Gastrocnemius medialis (tissue), 4 donors: ENCODE data around the gene CST4.

ENCODE experiments used
- POLR2A ChIP-seq, 2 donors: fragments of 450-650 bp; IDR thresholded peaks; one replicate each; pipeline ENCODE4 v1.6.1; 2017; ENCODE audit warnings: antibody characterized with exemption in 2 of 2, mild to moderate bottlenecking in 2 of 2, moderate library complexity in 2 of 2
- TF ChIP-seq, protein P1 (sequence below), 5 experiments: fragments of 450-650 bp in 3 of 5; fragments of 200-600 bp in 2 of 5; sonication (generic) in 2 of 5; IDR thresholded peaks in 4 of 5; conservative IDR thresholded peaks in 1 of 5; 1 replicate in 4 of 5; 2 replicates in 1 of 5; pipeline ENCODE4 v1.5.1; 2016 to 2019; ENCODE audit warnings: antibody characterized with exemption in 5 of 5, mild to moderate bottlenecking in 3 of 5, moderate library complexity in 3 of 5

DNA sequence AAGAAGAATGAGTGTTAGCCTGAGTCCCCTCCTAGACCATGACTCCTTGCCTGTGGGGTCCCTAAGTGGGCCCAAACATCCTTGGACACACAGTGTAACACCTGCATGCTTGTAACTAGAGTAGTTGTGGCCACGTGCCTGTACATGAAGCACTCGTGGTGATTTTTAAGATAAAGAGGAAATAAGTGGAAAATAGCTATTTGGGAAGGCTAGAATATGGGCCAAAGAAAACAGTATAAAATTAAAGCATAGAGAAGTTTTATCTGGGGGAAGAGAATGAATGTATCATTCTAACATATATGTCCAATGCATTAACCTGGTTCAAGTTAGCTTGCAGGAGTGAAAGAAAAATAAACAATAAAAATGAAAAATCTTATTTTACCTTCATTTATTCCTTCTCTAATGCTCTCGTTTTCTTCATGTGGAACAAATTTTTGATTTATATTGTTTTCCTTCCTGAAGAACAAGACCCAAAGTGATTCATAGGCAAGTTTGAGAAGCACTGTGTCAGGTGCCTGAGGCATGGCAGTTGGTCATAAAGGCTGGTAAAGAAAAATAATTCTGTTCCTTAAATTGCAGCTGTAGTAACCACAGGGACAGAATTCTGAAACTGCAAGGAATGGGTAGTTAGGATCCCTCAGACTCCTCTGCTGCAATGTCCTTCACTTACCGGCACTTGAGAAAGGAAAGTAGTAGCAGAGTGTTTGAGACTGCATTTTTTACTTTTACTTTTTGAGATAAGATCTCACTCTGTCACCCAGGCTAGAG, 42.5 kb downstream of the CST4 start:
- TF ChIP-seq, protein P1, sequence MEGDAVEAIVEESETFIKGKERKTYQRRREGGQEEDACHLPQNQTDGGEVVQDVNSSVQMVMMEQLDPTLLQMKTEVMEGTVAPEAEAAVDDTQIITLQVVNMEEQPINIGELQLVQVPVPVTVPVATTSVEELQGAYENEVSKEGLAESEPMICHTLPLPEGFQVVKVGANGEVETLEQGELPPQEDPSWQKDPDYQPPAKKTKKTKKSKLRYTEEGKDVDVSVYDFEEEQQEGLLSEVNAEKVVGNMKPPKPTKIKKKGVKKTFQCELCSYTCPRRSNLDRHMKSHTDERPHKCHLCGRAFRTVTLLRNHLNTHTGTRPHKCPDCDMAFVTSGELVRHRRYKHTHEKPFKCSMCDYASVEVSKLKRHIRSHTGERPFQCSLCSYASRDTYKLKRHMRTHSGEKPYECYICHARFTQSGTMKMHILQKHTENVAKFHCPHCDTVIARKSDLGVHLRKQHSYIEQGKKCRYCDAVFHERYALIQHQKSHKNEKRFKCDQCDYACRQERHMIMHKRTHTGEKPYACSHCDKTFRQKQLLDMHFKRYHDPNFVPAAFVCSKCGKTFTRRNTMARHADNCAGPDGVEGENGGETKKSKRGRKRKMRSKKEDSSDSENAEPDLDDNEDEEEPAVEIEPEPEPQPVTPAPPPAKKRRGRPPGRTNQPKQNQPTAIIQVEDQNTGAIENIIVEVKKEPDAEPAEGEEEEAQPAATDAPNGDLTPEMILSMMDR (IDR thresholded peaks at IDR 0.05 in 4 of 5, conservative IDR thresholded peaks at IDR 0.05 in 1 of 5) = no peak
- TF ChIP-seq POLR2A (IDR thresholded peaks at IDR 0.05) = no peak
